Left renal cortex interstitium (tissue), 4 donors: ENCODE results near the gene BAZ1B. TPM values are rescaled to one million over a fixed set of nuclear protein-coding genes. Genes with fewer than 3 reads are reported as not detected.

ENCODE experiments used
- DNase-seq, 4 donors: peaks; one replicate each; pipeline ENCODE4 v3.0.0-alpha.2; 2013; ENCODE audit warnings: low read depth in 4 of 4, low spot score in 2 of 4, missing footprints in 1 of 4
- polyA plus RNA-seq, 4 donors: library from polyadenylated mRNA; unstranded; fragments of 120-200 nt; gene quantifications; one replicate each; pipeline ENCODE4 v1.2.1, GENCODE V29; 2013; ENCODE audit not compliant: insufficient read length in 4 of 4

BAZ1B gene
- polyA plus RNA-seq, 4 donors: 67.5 to 78.7 (median 72.7) TPM

GRCh38 chr7:73452999-73453635 lies 69.0 kb downstream of the BAZ1B start:
- no peak for DNase-seq

GRCh38 chr7:73451780-73452398 lies 70.2 kb downstream of the BAZ1B start:
- DNase-seq: no peak

- DNase-seq: no peak
These were observed 72.7 kb downstream of the BAZ1B start for GRCh38 chr7:73449422-73449821.

DNA sequence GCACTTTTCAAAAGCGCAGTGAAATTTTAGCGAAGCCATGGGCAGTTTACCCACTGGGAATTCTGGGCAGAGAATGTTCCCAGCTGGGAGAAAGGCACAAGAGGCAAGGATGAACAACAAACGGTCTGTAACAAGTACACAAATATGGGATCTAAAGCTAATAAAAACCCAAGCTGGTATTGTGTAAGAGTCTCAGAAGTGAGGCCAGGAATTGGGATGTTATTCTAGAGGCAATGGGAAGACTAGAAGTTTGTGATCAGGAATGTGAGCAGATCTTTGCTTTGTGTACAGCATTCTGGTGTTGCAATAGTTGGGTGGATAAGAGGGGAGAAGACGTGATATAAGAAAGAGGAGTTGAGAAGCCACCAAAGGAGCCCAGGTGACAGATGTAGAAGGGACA lies 73.5 kb downstream of the BAZ1B start:
- no peak for DNase-seq

DNA sequence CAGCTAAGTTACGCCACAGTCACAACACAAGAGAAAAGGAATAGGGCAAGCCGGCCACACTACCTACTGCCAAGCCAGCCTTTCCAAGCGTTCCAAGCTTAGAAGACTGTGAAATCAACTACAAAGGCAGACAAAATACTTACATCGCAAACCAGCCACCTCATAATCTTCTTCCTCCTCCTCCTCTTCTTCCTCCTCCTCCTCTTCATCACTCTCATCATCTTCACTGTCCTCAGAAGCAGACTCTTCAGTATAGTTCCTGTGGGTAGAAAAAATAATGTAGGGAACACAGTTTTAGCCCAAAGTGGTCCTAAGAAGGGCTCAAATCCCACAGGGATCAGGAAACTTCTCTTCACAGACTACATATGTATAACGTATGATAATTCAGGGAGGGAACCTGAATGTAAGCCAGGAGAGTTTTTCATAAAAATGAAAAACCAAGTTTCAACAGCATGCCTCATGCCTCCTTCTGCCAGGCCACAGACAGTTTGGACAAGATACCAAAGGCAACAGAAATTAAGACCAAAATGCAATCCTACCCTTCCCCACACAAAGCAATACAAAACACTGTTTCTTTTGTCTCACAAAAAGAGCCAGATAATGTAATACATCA lies 74.9 kb downstream of the BAZ1B start:
- DNase-seq: no peak

- no peak for DNase-seq
These were observed 75.4 kb downstream of the BAZ1B start for GRCh38 chr7:73446682-73447081.

GRCh38 chr7:73443548-73444255 lies 78.4 kb downstream of the BAZ1B start:
- DNase-seq: no peak

GRCh38 chr7:73442903-73443500 lies 79.1 kb downstream of the BAZ1B start:
- no peak for DNase-seq

- no peak for DNase-seq
These were observed 79.7 kb downstream of the BAZ1B start for GRCh38 chr7:73442222-73442902.

DNA sequence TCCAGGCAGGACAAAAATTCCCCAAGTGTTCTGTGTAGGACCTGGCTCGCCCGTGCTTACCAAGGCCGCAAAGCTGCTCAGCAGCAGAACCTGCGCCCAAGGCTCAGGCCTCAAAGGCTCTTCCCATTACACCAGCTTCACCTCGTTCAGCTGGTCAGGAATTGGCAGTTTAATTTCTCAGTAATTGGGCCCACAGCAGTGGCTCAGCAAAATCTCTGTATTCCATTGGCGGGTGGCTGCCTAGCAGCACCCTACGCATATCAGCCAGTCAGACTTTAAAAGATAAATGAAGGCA lies 82.7 kb downstream of the BAZ1B start:
- no peak for DNase-seq

GRCh38 chr7:73438547-73439409 lies 83.3 kb downstream of the BAZ1B start:
- no peak for DNase-seq

DNA sequence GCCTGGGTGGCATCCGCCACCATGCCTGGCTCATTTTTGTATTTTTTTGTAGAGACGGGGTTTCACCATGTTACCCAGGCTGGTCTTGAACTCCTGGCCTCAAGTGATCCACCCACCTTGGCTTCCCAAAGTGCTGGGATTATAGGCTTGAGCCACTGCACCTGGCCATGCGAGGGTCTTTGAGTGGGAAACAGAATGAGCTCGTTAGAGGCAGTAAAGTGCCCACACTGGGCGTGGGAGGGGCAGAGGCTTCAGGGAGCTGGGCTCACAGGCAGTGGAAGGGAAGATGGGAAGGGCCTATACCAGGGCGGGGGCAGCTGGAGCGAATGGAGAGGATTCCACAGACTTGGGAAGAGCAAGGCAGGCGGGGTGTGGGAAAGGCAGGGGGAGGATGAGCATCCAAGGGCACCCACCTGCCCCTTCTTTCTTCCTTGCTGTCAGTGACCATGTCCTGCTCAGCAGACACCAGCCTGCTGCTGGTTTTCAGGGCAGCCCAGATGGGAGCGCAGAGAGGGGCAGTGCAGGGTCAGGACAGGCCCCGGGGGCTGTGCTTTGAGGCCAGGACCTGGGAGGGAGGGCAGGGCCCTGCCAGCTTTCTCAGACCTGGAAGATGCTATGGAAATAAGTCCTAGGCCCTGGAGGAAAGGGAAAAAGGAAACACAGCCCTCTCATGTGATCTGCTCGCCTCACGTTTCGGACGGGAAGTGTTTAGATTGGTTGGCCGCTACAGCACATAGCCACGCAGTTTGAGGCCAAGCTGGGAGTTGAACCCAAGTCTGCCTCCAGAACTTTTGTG lies 84.3 kb downstream of the BAZ1B start:
- DNase-seq: no peak

DNA sequence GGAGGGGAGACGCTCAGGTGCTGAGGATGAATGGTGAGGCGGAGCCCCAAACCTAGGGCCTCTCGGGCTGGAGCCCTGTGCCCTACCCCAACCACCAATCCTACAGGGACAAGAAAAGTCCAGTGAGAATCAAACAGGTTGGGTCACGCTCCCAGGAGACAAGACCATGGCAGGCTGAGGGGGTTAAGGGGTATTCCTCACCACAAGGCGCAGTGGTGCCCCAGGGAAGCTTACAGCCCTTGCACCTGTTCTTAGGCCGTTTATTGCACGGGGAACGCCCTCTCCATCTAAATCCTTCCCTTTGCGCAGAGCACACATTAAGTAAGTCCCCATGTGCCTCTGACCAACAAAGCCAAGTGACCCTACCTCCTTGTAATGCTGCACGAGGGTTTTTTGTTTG lies 85.0 kb downstream of the BAZ1B start:
- DNase-seq: no peak

- no peak for DNase-seq
These were observed 85.8 kb downstream of the BAZ1B start for GRCh38 chr7:73436031-73436929.

DNA sequence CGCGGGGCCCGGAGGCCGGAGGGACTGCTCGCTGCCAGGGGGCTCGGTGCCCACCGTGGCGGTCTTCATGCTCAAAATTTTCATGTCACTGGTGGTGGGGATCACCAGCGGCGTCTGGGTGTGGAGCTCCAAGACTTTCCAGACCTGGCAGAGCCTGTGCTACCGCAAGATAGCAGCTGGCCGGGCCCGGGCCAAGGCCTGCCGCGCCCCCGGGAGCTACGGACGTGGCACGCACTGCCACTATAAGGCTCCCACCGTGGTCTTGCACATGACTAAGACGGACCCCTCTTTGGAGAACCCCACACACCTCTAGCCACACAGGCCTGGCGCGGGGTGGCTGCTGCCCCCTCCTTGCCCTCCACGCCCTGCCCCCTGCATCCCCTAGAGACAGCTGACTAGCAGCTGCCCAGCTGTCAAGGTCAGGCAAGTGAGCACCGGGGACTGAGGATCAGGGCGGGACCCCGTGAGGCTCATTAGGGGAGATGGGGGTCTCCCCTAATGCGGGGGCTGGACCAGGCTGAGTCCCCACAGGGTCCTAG lies 86.6 kb downstream of the BAZ1B start:
- DNase-seq: no peak

DNA sequence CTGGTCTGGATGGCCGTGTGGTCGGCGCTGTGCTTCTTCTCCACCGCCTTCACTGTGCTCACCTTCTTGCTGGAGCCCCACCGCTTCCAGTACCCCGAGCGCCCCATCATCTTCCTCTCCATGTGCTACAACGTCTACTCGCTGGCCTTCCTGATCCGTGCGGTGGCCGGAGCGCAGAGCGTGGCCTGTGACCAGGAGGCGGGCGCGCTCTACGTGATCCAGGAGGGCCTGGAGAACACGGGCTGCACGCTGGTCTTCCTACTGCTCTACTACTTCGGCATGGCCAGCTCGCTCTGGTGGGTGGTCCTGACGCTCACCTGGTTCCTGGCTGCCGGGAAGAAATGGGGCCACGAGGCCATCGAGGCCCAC lies 87.4 kb downstream of the BAZ1B start:
- DNase-seq: no peak

DNA sequence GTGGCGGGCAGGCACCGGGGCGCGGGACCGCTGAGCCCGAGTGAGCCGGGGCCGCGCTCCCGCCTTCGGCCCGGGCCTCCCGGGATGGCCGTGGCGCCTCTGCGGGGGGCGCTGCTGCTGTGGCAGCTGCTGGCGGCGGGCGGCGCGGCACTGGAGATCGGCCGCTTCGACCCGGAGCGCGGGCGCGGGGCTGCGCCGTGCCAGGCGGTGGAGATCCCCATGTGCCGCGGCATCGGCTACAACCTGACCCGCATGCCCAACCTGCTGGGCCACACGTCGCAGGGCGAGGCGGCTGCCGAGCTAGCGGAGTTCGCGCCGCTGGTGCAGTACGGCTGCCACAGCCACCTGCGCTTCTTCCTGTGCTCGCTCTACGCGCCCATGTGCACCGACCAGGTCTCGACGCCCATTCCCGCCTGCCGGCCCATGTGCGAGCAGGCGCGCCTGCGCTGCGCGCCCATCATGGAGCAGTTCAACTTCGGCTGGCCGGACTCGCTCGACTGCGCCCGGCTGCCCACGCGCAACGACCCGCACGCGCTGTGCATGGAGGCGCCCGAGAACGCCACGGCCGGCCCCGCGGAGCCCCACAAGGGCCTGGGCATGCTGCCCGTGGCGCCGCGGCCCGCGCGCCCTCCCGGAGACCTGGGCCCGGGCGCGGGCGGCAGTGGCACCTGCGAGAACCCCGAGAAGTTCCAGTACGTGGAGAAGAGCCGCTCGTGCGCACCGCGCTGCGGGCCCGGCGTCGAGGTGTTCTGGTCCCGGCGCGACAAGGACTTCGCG lies 88.0 kb downstream of the BAZ1B start:
- DNase-seq: no peak
